ENCODE measurements around the gene TNFRSF1A.
"Not testable (repeated sequence)": the region's sequence is repeated elsewhere in the genome, so short reads cannot be mapped to it uniquely, and the experiment has no call there.

The TNFRSF1A gene

DNA sequence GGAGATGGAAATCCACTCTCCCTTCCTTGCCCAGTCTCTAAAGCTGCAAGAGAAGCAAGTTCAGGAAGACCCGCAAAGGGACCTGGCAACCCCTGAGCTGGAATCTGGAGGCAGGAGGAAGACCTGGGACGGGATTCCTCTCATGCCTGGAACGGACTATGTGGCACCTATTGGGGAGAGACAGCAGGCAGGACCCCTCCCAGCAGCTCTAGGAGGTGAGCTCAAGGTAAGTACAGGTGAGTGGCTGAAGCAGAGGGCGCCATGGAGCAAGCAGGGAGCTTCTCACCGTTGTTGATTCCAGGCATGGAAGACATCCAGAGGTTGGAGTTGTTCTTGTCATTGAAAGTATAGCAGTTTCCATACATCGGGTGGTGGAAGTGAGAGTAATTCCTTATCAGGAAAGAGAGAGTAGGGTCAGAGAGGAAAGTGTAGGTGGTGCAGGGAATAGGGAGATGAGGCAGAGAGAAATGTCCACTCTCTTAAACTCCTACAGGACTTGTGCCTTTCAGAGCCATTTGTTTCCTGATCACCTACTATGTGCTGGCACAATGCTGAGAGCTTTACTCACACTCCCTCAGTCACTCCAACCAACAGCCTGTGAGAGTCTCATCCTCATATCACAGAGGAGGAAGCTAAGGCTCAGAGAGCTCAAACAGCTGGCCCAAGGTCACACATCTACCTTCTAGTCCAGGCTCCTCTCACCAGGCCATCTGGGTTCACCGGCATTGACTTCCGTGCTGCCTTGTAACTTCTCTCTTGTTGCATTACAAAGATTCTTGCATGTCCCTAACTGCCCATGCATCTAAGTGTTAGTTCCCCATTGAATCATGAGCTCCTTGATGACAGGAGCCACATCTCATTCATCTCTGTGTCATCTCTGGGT is 13.9 kb upstream of the TNFRSF1A start:
- no peak for DNase-seq

DNA sequence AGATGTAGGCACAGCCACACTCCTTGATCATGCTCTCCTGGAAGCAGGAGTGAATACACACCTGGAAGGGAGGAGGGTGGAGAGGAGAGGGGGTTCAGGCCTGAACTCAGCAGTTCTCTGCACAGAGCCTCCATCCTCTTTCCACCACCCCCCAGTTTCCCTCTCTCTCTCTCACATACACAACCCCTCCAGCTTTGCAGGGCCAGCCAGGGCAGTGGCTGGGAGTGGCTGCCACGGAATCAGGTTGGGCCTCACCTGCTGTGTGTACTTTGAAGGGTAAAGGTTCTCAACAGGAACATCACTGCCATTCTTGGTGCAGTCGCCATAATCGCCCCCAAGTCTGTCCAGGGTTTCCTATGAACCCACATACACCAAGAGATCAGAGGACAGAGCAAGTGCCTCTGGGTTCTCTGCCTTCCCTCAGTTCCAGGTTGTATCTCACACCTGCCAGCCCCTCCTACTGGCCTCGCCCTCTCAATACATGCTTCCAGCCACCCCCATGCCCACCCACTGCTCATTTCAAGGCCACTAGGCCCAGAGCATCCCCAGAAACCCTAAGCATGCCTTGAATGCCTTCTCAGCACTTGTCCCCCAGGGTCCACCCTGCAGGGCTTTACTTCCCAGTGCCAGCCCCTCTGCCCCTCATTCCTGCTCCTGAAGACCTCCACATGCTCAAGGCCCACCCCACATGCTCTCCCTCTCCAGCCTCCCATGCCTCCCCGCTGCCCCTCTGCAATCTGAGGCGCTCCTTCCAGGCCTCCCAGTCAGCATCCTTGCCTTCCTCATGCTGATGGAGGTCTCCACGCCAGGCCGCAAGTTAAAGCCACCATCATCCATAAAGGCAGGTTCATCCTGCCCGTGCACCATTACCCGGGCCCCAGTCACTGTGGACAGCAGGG is 12.9 kb upstream of the TNFRSF1A start:
- DNase-seq: no peak

DNA sequence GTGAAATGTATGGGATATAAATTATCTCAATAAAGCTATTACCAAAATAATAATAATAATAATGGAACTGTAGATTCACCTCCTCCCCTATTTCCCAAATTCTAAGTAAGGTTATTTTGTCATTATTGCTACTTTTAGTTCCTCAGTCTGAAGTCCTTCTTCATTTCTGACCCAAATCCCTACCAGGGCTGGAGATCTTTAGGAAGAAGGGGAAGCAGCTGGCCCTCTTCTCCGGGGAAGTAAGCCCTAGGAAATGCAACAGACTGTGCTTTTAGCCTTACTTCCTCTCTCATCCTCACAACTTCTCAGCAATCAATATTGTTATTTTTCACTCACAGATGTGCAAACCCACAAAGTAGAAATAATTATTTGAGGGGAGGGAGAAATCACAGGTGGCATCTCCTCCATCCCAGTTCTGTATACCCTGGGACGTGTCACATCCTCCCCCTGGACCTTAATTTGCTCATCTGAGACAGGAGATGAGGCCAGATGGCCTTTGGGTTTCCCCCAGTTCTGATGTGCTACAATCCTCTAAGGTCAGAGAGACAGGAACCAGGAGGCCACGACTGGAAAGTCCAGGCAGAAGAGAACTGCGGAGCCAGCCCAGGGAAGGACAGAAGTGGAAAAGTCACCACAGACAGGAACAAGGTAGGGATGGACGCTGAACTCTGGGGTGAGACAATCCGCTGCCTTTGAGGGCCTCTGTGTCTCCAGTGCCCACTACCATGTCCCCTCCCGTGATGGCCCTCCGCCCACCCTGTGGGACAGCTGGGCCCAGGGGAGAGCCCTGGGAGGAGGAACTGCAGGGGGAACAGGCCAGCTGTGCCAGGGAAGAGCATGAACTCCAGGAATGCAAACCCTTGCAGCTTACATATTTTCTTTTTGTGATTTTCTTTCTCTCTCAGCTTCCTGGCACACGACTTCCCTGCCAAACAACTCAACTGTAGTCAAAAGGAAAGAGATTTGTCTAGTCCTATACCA is 10.6 kb upstream of the TNFRSF1A start:
- no peak for DNase-seq

DNA sequence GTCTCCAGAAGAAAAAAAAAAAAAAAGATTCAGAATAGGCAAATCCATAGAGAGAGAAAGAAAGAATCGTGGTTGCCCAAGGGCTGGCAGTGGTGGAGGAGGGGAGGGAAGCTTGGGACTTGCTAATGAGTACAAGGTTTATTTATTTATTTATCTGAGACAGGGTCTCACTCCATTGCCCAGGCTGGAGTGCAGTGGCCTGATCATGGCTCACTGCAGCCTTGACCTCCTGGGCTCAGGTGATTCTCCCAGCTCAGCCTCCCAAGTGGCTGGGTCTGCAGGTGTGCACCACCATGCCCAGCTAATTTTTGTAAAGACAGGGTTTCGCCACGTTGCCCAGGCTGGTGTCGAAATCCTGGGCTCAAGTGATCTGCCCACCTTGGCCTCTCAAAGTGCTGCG is 9.7 kb upstream of the TNFRSF1A start:
- DNase-seq: no peak

DNA sequence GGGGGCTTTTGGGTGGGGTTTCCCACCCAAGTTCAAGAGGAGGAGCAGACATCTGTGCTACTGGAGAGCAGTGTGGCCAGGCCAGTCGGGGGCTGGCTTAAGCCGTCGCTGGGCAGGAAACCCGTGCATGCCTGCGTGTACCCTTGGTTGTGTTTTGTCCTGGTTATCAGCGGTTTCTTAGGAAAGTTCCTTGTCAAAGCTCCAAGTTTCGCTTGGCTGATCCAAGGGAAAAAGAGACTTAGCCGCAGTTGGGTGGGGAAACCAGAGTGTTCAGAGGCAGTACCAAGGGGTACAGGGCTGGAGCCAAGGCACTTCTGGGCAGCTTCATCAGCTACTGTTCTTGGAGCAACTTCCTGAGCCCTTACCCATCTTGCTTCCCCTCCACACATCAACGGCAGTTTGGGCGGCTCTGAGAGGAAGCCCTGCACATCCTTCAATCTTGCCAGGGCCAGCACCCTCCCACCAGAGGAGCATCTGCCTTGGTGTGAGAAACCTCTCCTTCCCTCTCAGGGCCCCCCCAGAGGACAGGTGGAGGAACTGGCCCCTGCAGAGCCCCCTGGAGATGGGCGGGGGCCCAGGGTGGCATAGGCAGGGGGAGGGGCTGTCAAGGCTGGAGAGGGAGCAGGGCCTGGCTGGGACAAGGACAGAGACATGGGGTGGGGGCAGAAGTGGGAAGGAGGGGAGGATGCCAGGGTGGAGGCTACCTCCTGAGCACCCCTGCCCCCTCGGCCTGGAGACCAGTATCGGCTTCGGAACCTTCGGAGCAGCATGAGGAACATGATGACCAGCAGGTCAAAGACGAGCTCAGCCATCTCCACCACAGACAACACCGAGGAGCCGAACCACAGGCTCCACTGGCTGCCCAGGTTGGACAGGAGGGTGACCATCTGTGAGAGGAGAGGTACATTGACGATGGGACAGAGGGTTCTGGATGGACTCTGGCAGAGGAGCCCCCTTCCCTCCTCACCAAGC is 5.8 kb upstream of the TNFRSF1A start:
- no peak for DNase-seq

DNA sequence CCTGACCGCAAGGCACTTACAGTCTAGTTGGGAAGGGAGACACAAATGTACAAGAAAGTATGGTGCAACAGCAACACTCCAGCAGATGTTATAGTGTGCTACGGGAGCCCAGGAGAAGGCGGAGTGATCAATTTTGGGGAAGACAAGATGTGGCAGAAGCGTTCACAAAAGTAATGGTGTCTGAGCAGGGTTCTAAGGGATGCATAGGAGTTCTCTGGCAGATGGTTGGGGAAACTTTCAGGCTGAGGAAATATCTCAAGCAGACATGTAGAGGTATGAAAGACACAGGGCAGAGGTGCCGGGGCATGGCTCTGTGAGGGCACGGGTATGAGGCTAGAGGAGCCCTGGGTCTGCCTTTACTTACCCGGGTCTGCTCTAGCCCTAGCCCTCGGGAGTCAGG is 5.1 kb upstream of the TNFRSF1A start:
- no peak for DNase-seq

DNA sequence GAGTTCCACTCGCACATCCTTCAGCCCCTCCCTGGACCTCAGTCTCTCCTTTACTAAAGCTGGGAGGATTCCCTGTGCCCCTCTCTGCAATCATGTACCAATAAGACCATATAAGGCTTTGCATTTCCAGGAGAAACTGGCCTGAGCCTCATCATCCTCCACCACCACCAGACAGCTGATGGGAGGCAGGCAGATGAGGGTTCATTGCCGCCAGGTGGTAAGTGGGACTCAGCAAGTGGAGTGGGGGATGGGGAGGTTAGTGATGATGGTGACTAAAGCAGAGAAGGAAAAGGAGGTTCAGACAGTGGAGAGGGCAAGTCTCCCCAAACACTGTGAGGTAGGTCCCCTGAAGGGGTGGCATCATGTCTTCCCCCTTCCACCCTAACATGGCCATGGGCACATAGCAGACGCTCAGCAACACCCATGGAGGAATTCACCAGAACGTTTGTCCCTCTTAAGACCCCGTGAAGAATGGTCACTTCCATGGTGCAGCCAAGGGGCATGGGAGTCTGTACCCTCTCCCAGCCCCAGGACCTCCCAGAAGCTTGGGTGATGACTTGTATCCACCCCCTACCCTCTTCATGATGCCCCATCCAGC is 4.5 kb upstream of the TNFRSF1A start:
- DNase-seq: no peak

DNA sequence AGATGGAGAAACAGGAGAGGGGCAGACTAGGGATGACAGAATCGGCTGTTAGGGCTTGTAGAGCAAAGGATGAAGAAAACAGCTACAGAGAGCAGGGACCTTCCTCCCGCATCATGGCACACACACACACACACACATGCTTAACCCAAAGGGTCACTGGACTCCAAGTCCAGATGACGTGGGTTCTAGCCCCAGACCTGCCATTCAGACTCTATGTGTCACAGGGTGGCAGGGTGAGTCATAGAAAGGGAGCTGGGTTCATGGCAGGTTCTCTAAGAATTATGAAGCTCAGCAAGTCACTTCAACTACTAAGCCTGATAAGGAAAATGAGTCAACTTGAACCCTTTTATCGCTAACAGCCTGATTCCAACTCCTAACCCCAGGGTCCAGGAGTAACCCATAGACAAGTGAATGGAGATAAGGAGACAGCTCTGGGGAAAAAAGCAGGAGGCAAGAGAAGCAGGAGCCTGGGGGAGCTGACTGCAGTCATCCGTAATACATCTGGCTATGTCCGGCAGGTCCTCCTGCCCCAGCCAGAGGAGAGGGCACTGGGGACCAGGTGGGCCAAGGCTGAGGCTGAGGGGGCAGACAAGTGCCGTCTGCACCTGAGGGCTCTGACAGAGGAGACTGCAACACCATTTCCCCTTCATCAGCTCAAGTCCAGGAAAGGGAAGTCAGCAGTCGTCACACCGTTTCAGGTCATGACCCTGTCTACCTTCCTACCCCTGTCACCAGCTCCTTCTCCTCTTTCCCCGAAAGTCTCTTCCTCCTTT is 3.6 kb upstream of the TNFRSF1A start:
- peak; percentile 62 to 68 for DNase-seq

DNA sequence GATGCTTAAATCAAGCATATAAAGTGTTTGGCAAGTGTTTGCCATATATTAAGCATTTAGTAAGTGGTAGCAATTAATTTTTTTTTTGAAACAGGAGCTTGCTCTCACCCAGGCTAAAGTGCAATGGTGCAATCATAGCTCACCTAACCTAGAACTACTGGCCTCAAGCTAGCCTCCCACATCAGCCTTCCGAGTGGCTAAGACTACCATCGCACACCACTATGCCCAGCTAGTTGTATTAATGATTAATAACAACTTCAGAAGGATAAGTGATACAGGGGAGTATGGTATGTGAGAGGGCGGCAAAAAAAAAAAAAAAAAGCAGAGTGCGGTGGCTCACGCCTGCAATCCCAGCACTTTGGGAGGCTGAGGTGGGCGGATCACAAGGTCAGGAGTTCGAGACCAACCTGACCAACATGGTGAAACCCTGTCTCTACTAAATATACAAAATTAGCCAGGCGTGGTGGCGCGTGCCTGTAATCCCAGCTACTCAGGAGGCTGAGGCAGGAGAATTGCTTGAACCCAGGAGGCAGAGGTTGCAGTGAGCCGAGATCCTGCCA is 2.3 kb upstream of the TNFRSF1A start:
- DNase-seq: not testable (repeated sequence)

DNA sequence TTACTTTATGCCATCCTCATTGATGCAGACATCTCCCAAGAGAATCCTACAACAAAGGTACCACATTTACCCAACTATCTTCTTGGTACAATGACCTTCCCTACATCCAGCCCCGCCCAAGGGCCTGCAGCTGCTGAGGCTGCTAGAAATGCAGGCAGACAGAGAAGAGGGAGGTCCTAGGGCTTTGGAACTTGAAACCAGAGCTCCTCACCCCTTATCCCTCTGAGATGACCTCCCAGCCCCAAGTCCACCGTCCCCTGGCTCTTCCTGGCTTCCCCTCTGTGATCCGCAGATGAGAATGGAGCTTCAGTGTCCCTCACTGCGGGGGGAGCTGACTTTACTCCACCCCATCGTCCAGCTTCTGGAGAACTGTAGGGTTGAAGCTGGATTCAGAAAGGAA is 1.6 kb upstream of the TNFRSF1A start:
- DNase-seq: no peak

DNA sequence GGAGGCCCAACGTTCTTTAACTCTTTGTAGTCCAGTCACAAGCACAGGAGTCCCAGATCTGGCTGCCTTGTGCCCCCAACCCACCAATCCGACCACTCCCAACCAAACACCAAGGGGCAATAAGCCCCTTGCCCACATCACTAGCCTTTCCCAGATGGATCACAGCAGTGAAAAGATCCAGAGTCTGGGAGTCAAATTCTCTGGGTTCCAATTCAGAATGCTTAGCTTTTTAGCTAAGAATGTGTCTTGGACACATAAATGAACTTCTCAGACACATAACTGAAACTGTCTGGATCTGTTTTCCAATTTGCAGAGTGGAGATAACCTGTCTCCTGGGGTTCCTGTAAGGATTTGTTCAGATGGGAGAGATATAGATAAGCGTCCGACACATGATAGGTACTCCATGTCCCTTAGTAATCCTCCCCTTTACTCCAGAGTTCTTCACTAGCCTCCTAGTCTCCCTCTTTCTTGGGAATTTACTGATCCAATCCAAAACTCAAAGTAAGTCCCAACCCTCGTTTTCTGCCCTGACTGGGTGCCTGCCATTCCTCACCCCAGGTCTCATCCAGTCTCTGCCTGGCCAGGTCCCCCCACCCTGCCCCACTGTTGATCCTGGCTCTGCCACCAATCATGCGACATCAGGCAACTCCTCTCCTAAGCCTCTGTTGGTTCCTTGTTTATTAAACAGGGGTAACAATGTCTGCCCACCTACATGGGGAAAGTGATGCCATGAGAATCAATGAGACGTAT is 439 bp upstream of the TNFRSF1A start:
- DNase-seq: peak in 1 of 2 experiments; percentile 65

DNA sequence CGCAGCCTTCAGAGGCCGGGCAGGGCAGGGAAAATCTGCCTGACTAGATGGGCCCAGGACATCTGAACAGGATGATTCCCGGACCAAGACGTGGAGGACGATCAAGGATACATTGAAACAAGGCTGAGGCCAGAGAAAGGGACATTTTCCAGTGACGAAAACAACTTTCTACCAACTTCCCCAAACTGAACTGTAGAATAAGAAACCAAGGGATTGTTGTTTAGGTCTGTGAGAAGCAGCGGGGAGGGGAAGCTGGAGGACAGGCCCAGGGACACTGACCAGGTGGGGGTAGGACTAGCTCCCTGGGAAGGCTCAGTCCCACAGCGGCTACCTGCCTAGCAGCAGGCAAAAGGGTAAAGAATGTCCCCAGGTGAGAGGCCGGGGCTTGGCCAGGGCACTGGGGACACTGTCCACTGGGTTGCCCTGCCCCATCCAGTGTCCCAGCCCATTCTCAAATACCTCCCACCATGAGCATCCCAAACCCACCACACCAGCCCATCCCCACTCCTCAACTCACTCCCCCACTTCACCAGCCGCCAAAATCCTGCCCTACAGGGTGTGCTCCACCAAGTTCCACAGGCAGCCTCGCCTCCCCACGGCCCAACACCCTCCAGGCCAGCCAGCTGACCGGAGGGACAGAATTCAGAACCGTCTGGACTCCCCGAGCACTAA is 995 bp downstream of the TNFRSF1A start:
- DNase-seq: no peak

DNA sequence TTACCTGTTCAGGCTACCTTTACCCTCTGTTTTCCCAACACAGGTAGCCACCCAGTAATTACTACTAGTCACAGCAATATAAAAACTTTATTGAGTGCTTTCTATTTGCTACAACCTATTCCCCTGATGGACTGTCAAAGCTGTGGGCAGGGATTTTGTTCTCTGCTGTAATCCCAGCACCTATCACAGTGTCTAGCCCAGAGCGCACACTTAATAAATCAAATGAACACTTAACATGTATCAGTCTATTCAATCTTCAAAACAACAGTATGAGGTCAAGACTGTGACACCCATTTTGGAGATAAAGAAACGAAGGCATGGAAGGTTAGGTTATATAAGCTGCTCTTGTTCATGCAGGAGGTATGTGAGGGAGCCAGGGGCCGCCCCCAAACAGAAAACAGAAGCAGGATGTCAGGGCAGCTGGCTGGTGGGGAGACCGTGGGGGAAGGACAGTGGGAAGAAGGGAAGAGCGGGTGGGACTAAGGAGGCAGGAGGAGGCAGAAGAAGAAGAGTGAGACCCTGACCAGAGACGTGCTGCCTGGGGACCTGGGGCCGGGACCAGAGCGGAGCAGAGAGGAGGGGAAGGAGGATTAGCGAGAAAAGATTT is 1.7 kb downstream of the TNFRSF1A start:
- no peak for DNase-seq

DNA sequence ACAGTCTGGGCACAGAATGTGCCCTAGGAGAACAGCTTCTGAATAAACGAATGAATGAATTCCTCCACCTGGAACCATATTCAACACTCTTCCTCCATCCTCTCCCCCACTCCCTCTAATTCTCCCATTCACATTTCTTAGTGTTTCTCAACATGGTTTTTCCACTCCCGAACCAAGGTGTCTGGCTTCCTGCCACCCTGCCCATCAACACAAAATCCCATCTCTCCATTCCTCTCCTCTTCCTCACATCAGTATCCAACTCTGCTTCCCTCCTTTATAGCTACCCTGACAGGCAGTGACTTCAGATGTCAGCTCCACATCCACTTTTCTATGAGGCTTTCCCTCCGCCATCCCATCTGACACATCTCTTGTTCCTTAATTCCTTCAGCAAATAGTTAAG is 2.9 kb downstream of the TNFRSF1A start:
- no peak for DNase-seq

DNA sequence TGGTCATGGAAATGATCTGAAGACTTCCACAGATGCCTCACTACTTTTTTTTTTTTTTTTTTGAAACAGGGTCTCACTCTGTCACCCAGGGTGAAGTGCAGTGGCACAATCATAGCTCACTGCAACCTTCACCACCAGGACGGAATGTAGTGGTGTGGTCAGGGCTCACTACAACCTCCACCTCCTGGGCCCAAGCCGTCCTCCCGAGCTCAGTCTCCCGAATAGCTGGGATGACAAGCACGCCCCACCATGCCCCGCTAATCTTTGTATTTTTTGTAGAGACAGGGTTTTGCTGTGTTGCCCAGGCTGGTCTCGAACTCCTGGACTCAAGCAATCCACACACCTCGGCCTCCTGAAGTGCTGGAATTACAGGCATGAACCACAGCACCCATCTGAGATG is 3.3 kb downstream of the TNFRSF1A start:
- not testable (repeated sequence) for DNase-seq

DNA sequence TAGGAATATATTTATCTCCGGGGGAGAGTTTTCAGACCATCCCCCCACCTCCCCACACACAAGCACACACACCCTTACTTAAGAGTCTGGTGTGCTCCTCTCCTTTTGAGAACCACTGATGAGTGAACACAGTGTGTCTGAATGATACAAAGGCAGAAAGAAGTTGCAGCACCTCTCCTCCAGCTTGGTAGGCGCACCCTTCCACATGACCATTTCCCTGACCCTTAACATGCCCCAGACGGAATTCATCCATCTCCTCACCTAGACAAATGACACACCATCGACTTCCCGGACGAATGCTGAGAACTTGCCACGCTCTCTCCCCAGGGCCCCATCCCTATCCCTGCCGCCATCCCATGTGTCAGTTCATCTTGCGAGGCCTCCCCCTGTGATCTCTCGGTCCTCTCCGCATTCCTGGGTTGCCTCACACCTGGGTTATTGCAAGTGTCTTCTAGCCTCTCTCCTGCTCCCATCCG is 3.9 kb downstream of the TNFRSF1A start:
- peak in 1 of 2 experiments; percentile 39 for DNase-seq
